Head of caudate nucleus (tissue), 42 donors: ENCODE results near the gene THBD.

ENCODE experiments used
- DNase-seq, 42 donors: peaks; one replicate each; pipeline versions ENCODE4 v3.0.0 to v3.0.0-alpha.2; 2020 to 2021; ENCODE audit warnings: mixed read lengths in 7 of 42
- intact Hi-C: fragments of 100-400 bp; cut with DNase I; formaldehyde crosslinking; loops from one replicate; pipeline ENCODE4 v1.15.0; 2022

The THBD gene

DNA sequence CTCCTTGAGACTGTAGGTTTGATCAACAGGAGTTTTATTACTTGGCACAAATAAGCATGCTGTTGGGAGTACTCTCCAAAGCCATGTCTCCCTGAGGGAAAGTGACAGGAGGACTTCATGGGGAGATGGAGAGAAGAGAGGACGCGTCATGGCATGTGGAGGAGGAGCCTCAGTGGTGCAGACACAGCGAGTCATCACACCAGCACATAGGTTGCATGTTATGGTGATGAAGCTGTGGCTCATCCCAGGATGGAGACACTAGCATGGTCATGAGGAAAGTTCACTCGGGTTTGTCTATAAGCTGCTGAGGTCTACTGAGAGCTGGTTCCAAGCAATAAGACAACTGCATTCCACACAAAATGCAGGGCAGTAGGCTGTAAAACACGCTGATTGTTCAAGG lies 27.5 kb downstream of the THBD start:
- intact Hi-C loops, result no loop called here
- DNase-seq, result no peak

DNA sequence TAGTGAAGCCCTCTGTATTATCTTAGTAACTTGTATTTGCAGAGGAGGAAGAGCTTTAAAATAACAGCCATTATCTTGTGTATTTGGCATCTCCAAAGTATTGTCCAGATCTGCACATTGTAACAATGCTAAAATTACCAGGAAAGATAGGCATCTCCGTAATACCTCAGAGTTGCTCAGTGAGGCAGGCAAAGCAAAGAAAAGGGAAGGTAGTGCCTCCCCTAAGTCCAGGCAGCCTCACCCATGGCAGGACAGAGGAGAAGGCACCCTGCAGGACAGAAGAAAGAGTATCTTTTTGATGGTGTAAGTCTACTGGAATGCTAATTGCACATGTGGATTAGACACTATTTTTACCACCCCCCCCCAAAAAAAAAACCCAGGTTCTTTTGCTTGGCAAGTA lies 27.9 kb downstream of the THBD start:
- no peak for DNase-seq
- intact Hi-C loops, result no loop called here

DNA sequence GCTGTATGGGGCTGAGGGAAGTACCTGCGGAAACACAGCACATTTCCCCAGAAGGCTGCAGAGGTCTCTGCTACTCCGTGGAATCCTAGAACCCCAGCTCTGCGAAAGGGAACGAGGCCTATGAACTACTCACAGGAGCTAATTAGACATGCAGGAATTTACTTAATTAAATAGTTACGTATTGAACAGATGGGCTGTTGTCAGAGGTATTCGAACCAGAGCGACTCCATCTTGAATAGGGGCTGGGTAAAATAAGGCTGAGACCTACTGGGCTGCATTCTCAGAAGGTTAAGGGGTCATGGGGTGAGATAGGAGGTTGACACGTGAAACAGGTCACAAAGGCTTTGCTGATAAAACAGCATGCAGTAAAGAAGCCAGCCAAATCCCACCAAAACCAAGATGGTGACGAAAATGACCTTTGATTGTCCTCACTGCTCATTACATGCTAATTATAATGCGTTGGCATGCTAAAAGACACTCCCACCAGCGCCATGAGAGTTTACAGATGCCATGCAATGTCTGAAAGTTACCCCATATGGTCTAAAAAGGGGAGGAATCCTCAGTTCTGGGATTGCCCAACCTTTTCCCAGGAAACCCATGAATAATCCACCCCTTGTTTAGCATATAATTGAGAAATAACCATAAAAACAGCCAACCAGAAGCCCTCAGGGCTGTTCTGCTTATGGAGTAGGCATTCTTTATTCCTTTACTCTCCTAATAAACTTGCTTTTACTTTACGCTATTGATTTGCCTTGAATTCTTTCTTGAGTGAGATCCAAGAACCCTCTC lies 29.0 kb downstream of the THBD start:
- intact Hi-C loops, result no loop called here
- no peak for DNase-seq

DNA sequence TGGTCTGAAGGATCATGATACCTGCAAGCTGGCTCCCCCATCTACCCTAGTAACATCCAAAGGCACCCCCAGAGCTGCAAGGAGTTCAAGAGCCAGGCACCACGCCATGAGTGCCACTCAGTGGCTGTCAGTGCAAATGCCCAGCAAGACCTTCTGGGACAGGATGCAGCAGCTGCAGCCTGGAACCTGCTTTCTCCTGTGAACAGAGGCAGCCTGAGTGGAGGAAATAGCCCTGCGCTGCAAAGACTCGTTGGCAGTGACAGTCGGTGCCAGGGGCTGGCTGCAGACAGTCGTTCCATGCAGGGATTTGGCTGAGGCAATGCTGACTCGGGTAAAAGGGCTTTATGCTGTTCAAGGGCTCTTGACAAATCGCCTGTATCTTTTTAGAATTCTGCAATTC lies 30.1 kb downstream of the THBD start:
- DNase-seq, result peak in 40 of 42 donors; percentile 12 to 77 (median 50)
- intact Hi-C loops, result no loop called here

DNA sequence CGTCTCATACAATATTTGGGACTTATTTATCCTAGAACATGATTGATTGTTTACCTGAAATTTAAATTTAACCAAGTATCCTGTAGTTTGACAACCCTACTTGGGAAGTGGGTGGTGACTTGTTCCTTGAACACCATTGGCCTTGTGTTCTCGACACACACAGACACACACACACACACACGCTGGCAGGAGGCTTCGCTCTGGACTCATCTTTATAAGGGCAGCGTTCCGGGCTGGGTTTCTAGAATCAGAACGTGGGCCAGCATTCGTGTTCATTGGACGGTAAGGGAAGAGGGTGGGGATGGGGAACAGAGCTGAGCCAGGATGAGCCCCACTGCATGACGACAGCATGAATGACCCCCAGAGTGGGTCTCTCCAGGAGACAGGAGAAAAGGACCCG lies 30.5 kb downstream of the THBD start:
- intact Hi-C loops, result no loop called here
- DNase-seq, result no peak

DNA sequence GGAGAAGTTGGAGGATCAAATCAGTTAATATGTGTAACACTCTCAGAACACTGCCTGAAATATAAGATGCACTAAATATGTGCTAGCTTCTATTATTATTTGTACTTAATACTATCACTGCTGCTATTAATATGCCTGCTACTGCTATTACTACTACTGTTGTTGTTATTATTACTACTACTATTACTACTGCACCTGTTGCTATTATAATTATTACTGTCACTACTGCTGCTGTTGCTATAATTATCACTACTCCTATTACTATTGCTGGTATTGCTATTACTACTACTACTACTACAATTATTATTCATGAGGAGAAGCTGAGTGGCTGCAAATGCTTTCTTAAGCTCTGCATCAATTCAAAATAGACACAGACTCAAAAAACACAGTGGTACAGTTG lies 31.0 kb downstream of the THBD start:
- DNase-seq, result no peak
- intact Hi-C loops, result no loop called here

DNA sequence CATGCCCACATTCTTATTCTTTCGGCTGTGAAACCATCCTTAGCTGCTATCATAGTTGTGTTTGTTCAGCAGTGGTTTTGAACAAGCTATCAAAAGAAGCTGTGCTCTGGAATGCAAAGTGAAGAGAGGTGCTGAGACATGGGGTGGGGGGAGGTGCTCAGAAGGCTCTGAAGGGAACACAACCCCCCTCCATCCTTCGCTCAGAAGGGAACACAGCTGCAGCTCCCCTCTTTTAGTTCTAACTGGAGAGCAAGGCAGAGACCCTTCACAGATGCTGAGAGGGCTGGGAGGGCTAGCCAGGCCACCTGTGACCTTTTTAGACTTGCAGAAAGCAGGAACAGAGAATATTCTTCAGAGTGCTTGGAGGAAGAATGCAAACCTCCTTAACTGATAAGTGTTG lies 32.0 kb downstream of the THBD start:
- DNase-seq, result no peak
- intact Hi-C loops, result no loop called here

DNA sequence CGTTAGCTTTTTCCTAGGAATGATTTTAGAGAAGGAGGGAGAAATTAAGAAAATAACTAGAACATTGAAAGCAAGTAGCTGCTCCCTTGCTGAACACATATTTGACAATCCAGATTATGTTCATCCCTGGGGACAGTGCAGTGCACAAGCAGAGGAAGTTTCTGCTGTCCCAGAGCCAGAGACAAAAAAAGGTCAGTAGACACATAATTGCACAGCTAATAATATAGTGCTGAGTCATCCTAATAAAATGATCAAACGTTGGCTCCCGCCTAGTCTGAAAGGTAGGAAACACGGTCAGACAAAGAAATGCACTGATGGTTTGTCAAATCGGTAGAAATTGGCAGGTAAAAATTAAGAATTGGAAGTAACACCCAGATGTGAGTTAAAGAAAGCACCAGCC lies 36.0 kb downstream of the THBD start:
- intact Hi-C loops, result no loop called here
- DNase-seq, result no peak

DNA sequence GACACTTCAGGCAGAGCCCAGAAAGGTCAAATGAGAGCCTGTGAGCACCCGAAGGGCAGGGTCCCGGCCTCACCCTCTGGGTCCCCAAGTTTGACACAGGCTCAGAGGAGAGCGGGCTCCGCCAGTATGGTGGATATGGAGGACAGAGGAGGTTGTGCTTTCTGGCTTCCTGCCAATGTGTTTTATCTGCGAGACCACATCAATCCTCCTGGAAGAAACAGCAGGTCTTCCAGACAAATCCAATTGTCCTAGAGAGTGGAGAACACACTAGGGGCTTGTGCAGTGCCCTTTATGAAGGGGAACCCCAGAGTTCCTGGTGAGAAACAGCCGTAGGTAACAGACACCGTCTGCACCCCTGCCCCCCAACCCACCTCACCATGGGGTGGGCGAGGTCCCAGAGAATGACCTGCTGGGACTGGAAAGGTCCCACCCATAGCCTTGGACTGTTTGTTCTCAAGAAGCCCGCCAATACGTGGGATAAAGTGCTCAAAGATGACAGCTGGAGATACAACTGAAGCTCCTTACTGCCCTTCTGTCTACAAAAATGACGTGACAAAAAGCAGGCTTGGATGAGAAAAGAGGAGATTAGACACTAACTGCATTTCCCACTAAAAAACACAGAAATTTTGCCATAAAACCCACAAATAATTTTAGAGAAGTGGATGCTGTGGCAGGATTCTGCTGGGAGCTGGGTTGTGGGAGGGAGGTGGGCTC lies 38.3 kb downstream of the THBD start:
- peak in 1 of 42 donors; percentile 29 for DNase-seq
- intact Hi-C loops, result no loop called here

DNA sequence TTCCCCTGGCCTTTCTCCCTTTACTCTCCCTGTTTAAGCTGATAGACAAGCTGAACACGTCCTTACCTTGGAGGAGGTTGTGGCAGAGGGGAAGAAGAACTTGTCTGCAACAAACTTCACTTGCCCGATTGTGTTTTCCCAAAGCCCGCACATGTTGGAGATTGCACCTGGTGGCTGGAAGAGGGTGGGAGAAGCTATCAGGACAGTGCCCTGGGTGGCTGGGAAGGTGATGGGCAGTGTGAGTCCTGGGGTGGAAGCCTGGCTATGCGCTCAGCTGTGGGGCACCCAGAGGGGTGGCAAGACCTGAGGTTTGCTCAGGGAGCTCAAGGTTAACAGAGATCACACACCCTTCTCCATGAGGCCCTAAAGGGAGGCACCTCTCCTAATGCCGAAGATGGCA lies 39.4 kb downstream of the THBD start:
- DNase-seq, result peak in 1 of 42 donors; percentile 27
- intact Hi-C loops, result no loop called here

DNA sequence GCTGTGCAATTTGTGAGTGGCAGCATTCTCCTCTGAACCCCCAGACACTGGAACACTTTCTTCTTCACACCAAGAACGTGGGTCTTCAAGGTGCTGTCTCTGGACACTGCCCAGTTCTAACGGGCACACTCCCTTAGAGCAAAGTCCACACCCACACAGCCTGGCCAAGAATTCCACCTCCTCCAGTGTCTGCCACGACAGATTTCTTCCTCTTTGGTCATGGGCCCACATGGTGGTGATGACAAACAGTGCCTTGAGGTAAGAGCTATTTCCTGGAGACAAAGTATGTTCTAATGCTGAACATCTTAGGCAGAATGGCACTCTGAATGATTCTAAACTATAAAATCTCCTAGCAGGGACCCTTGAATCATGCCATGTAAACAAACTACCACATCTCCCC lies 39.8 kb downstream of the THBD start:
- peak in 1 of 42 donors; percentile 22 for DNase-seq
- intact Hi-C loops, result no loop called here

DNA sequence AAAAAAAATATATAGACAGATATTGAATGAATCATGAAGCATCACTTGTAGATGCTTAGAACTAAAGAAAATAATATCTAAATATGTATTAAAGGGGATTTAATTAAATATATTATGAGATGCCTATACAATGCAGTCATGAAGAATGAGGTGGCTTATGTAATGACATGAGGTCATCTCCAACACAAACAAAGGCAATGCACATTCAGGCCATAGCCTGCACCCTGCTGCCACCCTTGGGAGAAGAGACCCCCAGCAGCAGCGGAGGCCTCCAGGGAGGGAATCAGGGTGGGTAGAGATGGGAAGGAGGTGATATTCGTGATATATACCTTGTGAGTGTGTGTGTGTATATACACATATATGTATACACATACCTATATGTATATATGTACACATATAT lies 40.8 kb downstream of the THBD start:
- intact Hi-C loops, result no loop called here
- peak in 1 of 42 donors; percentile 26 for DNase-seq

DNA sequence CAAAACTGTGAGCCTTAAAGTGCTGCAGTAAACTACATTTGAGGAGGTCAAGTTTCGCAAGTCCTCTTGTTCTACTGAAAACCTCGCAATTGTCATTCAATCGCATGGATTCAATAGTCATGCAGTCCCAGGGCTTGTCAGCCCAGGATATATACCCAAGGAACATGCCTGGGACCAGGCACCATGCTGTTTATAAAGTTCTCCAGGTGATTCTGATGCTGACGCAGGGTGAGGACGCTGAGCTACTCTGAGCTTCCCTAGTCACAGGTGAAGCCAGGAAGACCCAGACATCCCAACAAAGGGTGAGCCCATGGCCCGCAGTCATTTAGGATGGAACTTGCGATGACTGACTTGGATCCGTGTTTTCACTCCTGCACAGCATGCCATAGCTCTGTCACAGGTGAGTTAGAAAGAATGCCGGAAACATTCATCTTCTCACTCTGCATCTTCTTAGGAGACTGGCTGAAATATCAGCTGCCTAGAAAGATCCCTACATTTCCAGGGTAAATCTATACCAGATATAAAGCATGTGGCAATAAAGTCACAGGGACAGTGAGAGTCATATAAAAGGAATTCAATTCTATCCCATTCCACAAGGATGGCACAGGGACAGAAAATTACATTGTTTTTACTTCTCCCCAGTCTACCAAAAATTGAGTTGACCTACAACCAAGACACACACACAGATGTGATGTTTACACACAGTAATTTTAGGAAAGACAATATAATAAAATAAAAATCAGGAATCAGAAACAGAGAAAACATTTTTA lies 41.4 kb downstream of the THBD start:
- intact Hi-C loops, result no loop called here

DNA sequence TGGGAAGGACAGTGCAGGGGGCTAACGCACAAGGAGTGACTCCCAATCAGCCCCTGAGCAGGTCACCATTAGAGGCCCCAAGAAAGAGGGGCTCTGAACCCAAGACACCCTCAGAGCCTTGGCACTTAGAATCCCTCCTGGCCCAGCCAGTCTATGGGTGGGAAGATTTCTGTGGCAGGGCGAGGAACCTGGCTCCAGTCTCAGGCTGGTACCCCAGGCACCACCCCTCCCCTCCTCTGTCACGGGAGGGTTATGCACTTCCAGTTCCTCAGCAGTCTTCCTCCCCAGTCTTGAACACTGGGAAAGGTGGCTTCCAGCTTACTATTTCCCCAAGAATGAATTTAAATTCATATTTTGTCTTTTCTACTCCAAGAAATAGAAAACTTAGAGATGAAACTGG lies 42.0 kb downstream of the THBD start:
- DNase-seq, result peak in 1 of 42 donors; percentile 19
- intact Hi-C loops, result no loop called here

More for the DNA sequence above, 41.4 kb downstream of the THBD start:
- DNase-seq, result peak in 1 of 42 donors; percentile 25

DNA sequence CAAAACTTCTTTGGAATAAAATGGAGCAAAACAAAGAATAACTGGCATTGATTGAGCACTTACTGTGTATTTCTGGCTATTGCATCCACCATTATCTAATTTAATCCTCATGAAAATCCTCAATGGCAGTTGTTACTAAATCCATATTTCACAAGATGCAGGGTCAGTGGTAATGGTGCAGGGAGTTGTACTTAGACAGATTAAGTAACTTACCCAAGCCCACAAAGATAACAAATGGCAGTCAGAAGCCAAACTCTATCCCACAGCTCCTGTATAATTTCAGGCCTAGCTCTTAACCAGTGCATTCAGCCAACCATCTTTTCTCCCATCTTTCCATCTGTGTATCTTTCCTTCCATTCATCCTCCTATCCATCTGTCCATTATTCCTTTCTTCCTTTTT lies 43.7 kb downstream of the THBD start:
- peak in 1 of 42 donors; percentile 17 for DNase-seq

DNA sequence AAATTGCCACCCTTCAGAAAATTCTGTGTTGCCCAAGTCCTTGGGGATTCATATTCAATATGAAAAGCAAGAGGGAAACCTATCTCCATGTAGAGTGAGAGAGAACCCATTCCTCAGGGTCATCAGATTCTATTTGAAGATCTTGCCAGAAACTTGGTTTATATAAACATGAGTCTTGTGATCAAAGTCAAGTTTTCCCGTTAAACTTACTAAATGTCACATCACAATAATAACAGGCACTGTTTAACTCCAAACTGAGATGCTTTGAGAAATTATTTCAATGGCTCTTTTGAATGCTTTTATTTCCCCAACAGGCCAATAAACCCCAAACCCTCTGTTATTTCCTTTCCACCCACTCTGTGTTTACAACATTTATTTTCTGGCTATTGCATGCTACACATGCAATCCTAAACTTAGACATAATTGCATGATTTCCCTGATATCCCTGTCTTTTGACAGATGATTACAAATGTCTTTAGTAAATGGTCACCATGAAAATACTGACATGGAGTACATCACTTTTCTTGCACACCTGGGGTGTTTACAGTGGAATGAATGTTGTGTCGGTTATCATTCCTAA lies 45.5 kb downstream of the THBD start:
- intact Hi-C loops, result no loop called here

More for the DNA sequence above, 43.7 kb downstream of the THBD start:
- intact Hi-C loops, result no loop called here

DNA sequence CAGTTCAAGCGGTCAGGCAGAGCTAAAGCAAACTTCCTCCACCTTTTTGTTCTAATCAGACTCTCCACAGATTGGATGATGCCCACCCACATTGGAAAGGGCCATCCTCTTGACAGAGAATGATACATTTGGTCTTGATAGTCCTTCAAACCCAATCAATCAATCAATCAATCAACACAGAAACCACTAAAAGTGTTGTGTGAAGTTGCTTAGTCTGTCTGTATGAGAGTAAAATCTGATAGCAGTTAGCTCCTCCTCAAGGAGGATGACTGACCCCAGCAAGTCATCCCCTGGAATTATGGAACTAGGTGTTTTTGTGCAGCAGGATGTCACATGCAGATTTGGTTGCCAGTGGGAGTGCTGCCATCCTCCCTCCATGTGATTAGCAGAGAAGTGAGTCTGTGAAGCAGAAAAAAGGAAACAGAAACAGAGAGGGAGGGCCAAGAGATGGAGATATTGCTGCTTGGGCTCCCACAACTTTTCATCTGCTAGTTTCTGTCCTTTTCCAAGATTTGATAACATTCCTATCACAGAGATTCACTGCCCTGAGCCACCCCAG lies 46.3 kb downstream of the THBD start:
- intact Hi-C loops, result no loop called here
- peak in 1 of 42 donors; percentile 27 for DNase-seq

More for the DNA sequence above, 45.5 kb downstream of the THBD start:
- no peak for DNase-seq

DNA sequence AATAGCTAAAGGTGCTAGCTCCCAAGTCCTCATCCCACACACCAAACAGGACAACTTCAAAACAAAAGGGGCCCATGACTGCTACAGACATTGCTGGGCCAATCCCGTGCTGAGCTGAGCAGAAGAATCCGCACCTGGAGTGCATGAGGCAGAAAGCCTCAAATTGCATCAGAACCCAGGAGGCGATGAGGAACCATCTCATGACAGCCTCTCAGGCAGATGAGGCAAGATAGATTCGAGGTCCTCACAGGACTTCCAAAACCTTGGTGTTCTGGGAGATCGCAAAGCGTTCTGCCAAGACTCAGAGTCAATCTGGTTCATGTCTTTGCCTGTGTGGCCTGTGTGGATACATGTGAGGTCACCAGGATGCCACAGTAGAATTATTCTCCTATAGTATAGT lies 47.2 kb downstream of the THBD start:
- peak in 1 of 42 donors; percentile 33 for DNase-seq
- intact Hi-C loops, result no loop called here

DNA sequence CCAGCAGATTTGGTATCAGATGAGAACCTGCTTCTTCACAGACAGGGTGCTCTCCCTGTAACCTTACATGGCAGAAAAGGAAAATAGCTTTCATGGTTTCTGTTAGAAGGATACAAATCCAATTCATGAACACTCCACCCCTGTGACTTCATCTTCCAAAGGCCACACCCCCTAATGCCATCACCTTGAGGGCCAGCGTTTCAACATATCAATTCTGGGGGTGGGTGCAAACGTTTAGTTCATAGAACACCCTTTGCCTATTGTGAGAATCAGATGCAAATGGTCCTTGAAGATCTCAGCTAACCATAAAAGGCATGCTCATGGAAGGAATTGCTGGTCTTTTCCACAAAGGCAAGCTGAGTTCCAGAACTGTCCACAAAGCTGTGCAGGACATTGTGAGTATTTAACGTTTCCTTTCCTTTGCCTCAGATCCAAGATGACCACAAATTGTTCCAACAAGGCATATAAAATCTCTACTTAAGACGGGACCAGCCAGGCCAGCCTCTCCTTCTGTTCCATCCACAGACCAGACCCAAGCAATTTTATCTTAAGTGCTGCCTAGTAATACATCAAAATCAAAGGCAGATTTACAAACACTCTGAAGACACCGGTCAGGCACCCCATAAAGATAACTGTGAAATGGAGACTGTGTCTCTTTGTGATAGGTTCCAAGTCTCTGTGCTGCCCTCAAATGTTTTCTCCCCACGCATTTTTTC lies 49.1 kb downstream of the THBD start:
- DNase-seq, result peak in 1 of 42 donors; percentile 19
- intact Hi-C loops, result no loop called here
